HUES6 (cell line): Measurements from ENCODE around the gene TBX22.
"Not testable (repeated sequence)": the region's sequence is repeated elsewhere in the genome, so short reads cannot be mapped to it uniquely, and the experiment has no call there.

Source experiments
- H3K27ac ChIP-seq: 2 replicates; pipeline ENCODE4 v1.7.0; 2013; ENCODE audit warnings: low read depth, mild to moderate bottlenecking, low read length, inconsistent platforms
- H3K27me3 ChIP-seq: 2 replicates; pipeline ENCODE4 v1.6.1; 2013; ENCODE audit warnings: low read length; ENCODE audit not compliant: control insufficient read depth, insufficient read depth
- H3K36me3 ChIP-seq: 2 replicates; pipeline ENCODE4 v1.6.1; 2013; ENCODE audit warnings: low read length; ENCODE audit not compliant: control insufficient read depth, insufficient read depth
- H3K4me1 ChIP-seq: 2 replicates; pipeline ENCODE4 v1.6.1; 2013; ENCODE audit warnings: low read length; ENCODE audit not compliant: control insufficient read depth, insufficient read depth
- H3K4me3 ChIP-seq: 2 replicates; pipeline ENCODE4 v1.5.1; 2013; ENCODE audit warnings: low read depth, low read length
- H3K9ac ChIP-seq: one replicate; pipeline ENCODE4 v1.6.1; 2013; ENCODE audit warnings: mild to moderate bottlenecking, low read length
- H3K9me3 ChIP-seq: 2 replicates; pipeline ENCODE4 v1.6.1; 2013; ENCODE audit warnings: low read depth, low read length; ENCODE audit not compliant: control insufficient read depth, insufficient read depth

Gene TBX22

GRCh38 chrX:80014141-80014940, at the start of gene TBX22:
Gene TBX22, plus strand, starts transcription at chrX:80014753. Its CDS starts 7,517 bp downstream, at chrX:80022270.
- Histone ChIP-seq H3K4me1 (peaks cover 37% of the 10 kb centered on the region), H3K9ac (peak within 1 kb of the TSS; percentile 41), H3K27me3 (peaks cover 41% of the 10 kb centered on the region), H3K36me3 (no peaks in the 10 kb centered on the region), H3K9me3 (0 out of 2 replicates have a peak, but pooled peaks cover 4% of the 10 kb centered on the region), H3K27ac (no peak within 1 kb of the TSS; the same call in 1 of the 2 replicates), H3K4me3 (peak within 1 kb of the TSS; percentile 6; the same call in 1 of the 2 replicates)

GRCh38 chrX:79975605-79976004, 38.9 kb upstream of the TBX22 start:
- Histone ChIP-seq H3K9ac (no peak overlapping the region), H3K4me1 (no peaks in the 10 kb centered on the region; the same call in 1 of the 2 replicates), H3K27me3 (no peaks in the 10 kb centered on the region), H3K4me3 (no peak overlapping the region), H3K27ac (no peak overlapping the region), H3K9me3 (peaks cover 18% of the 10 kb centered on the region), H3K36me3 (no peaks in the 10 kb centered on the region)

GRCh38 chrX:80004458-80004857, 10.1 kb upstream of the TBX22 start:
- Histone ChIP-seq H3K36me3 (no peaks in the 10 kb centered on the region), H3K4me3 (no peak overlapping the region), H3K27ac (no peak overlapping the region)

GRCh38 chrX:80011522-80011921, 3.0 kb upstream of the TBX22 start:
- H3K36me3 ChIP-seq, result no peaks in the 10 kb centered on the region
- H3K27ac ChIP-seq, result no peak overlapping the region
- no peak overlapping the region for H3K4me3 ChIP-seq
- H3K4me1 ChIP-seq, result peaks cover 37% of the 10 kb centered on the region
- peaks cover 40% of the 10 kb centered on the region for H3K27me3 ChIP-seq
- no peak overlapping the region for H3K9ac ChIP-seq
- 0 out of 2 replicates have a peak, but pooled peaks cover 4% of the 10 kb centered on the region for H3K9me3 ChIP-seq

More at GRCh38 chrX:80004458-80004857, 10.1 kb upstream of the TBX22 start:
- Histone ChIP-seq H3K4me1 (no peaks in the 10 kb centered on the region), H3K27me3 (no peaks in the 10 kb centered on the region), H3K9ac (no peak overlapping the region), H3K9me3 (no peaks in the 10 kb centered on the region)

- H3K36me3 ChIP-seq, result no peaks in the 10 kb centered on the region
- peaks cover 53% of the 10 kb centered on the region for H3K27me3 ChIP-seq
- H3K9me3 ChIP-seq, result 0 out of 2 replicates have a peak, but pooled peaks cover 3% of the 10 kb centered on the region
- H3K4me3 ChIP-seq, result no peak overlapping the region
- peaks cover 37% of the 10 kb centered on the region for H3K4me1 ChIP-seq
- no peak overlapping the region for H3K27ac ChIP-seq
- no peak overlapping the region for H3K9ac ChIP-seq
Observed at GRCh38 chrX:80016182-80016581, 1.6 kb downstream of the TBX22 start.

GRCh38 chrX:80021621-80022020, 7.1 kb downstream of the TBX22 start:
- H3K9me3 ChIP-seq, result no peaks in the 10 kb centered on the region; the same call in 1 of the 2 replicates
- no peak overlapping the region for H3K9ac ChIP-seq
- no peak overlapping the region for H3K27ac ChIP-seq
- H3K27me3 ChIP-seq, result peaks cover 45% of the 10 kb centered on the region
- H3K36me3 ChIP-seq, result no peaks in the 10 kb centered on the region
- H3K4me3 ChIP-seq, result peak overlapping the region; percentile 75; the same call in 1 of the 2 replicates
- peaks cover 3% of the 10 kb centered on the region; the same call in 1 of the 2 replicates for H3K4me1 ChIP-seq

- Histone ChIP-seq H3K4me1 (peaks cover 3% of the 10 kb centered on the region; the same call in 1 of the 2 replicates), H3K27ac (no peak overlapping the region), H3K9me3 (no peaks in the 10 kb centered on the region; the same call in 1 of the 2 replicates), H3K27me3 (peaks cover 45% of the 10 kb centered on the region), H3K9ac (peak overlapping the region; percentile 57), H3K4me3 (peak overlapping the region; percentile 75), H3K36me3 (no peaks in the 10 kb centered on the region)
Observed at GRCh38 chrX:80022363-80023031, 7.9 kb downstream of the TBX22 start.

GRCh38 chrX:80026116-80026515, 11.6 kb downstream of the TBX22 start:
- Histone ChIP-seq H3K4me1 (peaks cover 3% of the 10 kb centered on the region; the same call in 1 of the 2 replicates), H3K4me3 (no peak overlapping the region), H3K27me3 (peaks cover 32% of the 10 kb centered on the region), H3K9me3 (peaks cover 4% of the 10 kb centered on the region; the same call in 1 of the 2 replicates), H3K27ac (no peak overlapping the region), H3K9ac (no peak overlapping the region), H3K36me3 (no peaks in the 10 kb centered on the region)

- H3K9ac ChIP-seq, H3K36me3 ChIP-seq, H3K4me3 ChIP-seq, H3K27me3 ChIP-seq, H3K27ac ChIP-seq, H3K4me1 ChIP-seq: not testable (repeated sequence)
- H3K9me3 ChIP-seq, result peaks cover 38% of the 10 kb centered on the region
Observed at GRCh38 chrX:80066156-80066555, 51.6 kb downstream of the TBX22 start.

GRCh38 chrX:80075625-80076024, 61.1 kb downstream of the TBX22 start:
- peaks cover 37% of the 10 kb centered on the region for H3K9me3 ChIP-seq
- H3K4me1 ChIP-seq, H3K27me3 ChIP-seq, H3K36me3 ChIP-seq, H3K4me3 ChIP-seq, H3K9ac ChIP-seq, H3K27ac ChIP-seq: not testable (repeated sequence)
